HepG2 (cell line): Measurements from ENCODE around the gene NEK8. TPM values are rescaled to one million over a fixed set of nuclear protein-coding genes. Genes with fewer than 3 reads are reported as not detected.
A peak's percentile ranks its signal among the peaks of the same experiment; 100 is the strongest.

ENCODE experiments used
- CAMTA2 ChIP-seq: sonication (generic); formaldehyde crosslinking; IDR thresholded peaks from 2 replicates; pipeline ENCODE4 v1.4.0; 2020; ENCODE audit warnings: mild to moderate bottlenecking, missing genetic modification reagents, borderline replicate concordance
- FLYWCH1 ChIP-seq: sonication (generic); formaldehyde crosslinking; IDR thresholded peaks from 2 replicates; pipeline ENCODE4 v1.8.1; 2023; ENCODE audit warnings: mild to moderate bottlenecking, missing genetic modification reagents
- GATAD2A ChIP-seq: IDR thresholded peaks from 2 replicates; pipeline ENCODE4 v1.6.1; 2016
- HIVEP1 ChIP-seq: sonication (generic); formaldehyde crosslinking; IDR thresholded peaks from 2 replicates; pipeline ENCODE4 v1.4.0; 2020; ENCODE audit warnings: mild to moderate bottlenecking, missing genetic modification reagents
- IKZF1 ChIP-seq: fragments of 450-650 bp; IDR thresholded peaks from 2 replicates; pipeline ENCODE4 v1.7.1; 2016
- KAT7 ChIP-seq: IDR thresholded peaks from 2 replicates; pipeline ENCODE4 v1.6.1; 2018; ENCODE audit warnings: borderline replicate concordance, missing compliant biosample characterization
- KDM3A ChIP-seq: IDR thresholded peaks from 2 replicates; pipeline ENCODE4 v1.6.1; 2018; ENCODE audit warnings: low read depth, missing compliant biosample characterization
- KLF13 ChIP-seq: sonication (generic); formaldehyde crosslinking; IDR thresholded peaks from 2 replicates; pipeline ENCODE4 v1.4.0; 2020; ENCODE audit warnings: mild to moderate bottlenecking, missing genetic modification reagents
- KMT2B ChIP-seq: IDR thresholded peaks from 2 replicates; pipeline ENCODE4 v1.6.1; 2016; ENCODE audit warnings: missing genetic modification reagents, missing compliant biosample characterization
- MLLT10 ChIP-seq: sonication (generic); formaldehyde crosslinking; IDR thresholded peaks from 2 replicates; pipeline ENCODE4 v1.4.0; 2020; ENCODE audit warnings: missing genetic modification reagents
- MTA3 ChIP-seq: sonication (generic); formaldehyde crosslinking; IDR thresholded peaks from 2 replicates; pipeline ENCODE4 v1.4.0; 2020; ENCODE audit warnings: missing genetic modification reagents
- MTF1 ChIP-seq: sonication (generic); formaldehyde crosslinking; IDR thresholded peaks from 2 replicates; pipeline ENCODE4 v1.5.0; 2020; ENCODE audit warnings: missing genetic modification reagents
- RCOR2 ChIP-seq: IDR thresholded peaks from 2 replicates; pipeline ENCODE4 v1.6.1; 2016; ENCODE audit warnings: missing biosample characterization, missing genetic modification reagents
- RFX1 ChIP-seq: fragments of 450-650 bp; IDR thresholded peaks from 2 replicates; pipeline ENCODE4 v1.6.1; 2017
- SMC3 ChIP-seq: IDR thresholded peaks from 2 replicates; pipeline ENCODE4 v1.6.1; 2011; ENCODE audit warnings: low read length, improper control_type of control experiment
- XBP1 ChIP-seq: sonication (generic); formaldehyde crosslinking; IDR thresholded peaks from 2 replicates; pipeline ENCODE4 v1.5.0; 2020; ENCODE audit warnings: missing genetic modification reagents
- ZNF180 ChIP-seq: sonication (generic); formaldehyde crosslinking; IDR thresholded peaks from 2 replicates; pipeline ENCODE4 v1.4.0; 2020; ENCODE audit warnings: low read depth, missing genetic modification reagents, borderline replicate concordance
- ZNF256 ChIP-seq: sonication (generic); formaldehyde crosslinking; conservative IDR thresholded peaks from 2 replicates; pipeline ENCODE4 v1.4.0; 2020; ENCODE audit warnings: missing genetic modification reagents
- ZNF563 ChIP-seq: sonication (generic); formaldehyde crosslinking; IDR thresholded peaks from 2 replicates; pipeline ENCODE4 v1.8.0; 2022; ENCODE audit warnings: mild to moderate bottlenecking, moderate library complexity, missing genetic modification reagents
- ZNF619 ChIP-seq: sonication (generic); formaldehyde crosslinking; IDR thresholded peaks from 2 replicates; pipeline ENCODE4 v1.4.0; 2020; ENCODE audit warnings: mild to moderate bottlenecking, missing genetic modification reagents
- ZNF629 ChIP-seq: sonication (generic); formaldehyde crosslinking; conservative IDR thresholded peaks from 2 replicates; pipeline ENCODE4 v1.5.0; 2020; ENCODE audit warnings: missing genetic modification reagents
- ZNF746 ChIP-seq: sonication (generic); formaldehyde crosslinking; IDR thresholded peaks from 2 replicates; pipeline ENCODE4 v1.8.0; 2022; ENCODE audit warnings: mild to moderate bottlenecking, missing genetic modification reagents
- polyA plus RNA-seq, 8 experiments: library from polyadenylated mRNA; depleted of rRNA in 3 of 8; stranded (reverse) in 7 of 8; unstranded in 1 of 8; fragments of >200 nt; fragmentation: Illumina TruSeq in 4 of 8; extraction: Trizol in 4 of 8; gene quantifications; 2 replicates each; pipeline versions ENCODE4 v1.2.1 to v1.2.3, GENCODE V29; 2011 to 2016; ENCODE audit warnings: low read depth in 4 of 8, missing spikeins in 1 of 8, mixed read lengths in 1 of 8; ENCODE audit not compliant: insufficient read depth in 1 of 8
- total RNA-seq, 5 experiments: library from RNA; depleted of rRNA; stranded (reverse); fragments of >200 nt; fragmentation: Illumina TruSeq; extraction: Trizol; gene quantifications; 2 replicates each; pipeline ENCODE4 v1.2.3, GENCODE V29; 2016; ENCODE audit warnings: low read depth in 1 of 5
- TF ChIP-seq, protein P1 (sequence below): sonication (generic); formaldehyde crosslinking; IDR thresholded peaks from 2 replicates; pipeline ENCODE4 v1.4.0; 2020; ENCODE audit warnings: missing genetic modification reagents
- TF ChIP-seq, protein P2 (sequence below): sonication (generic); formaldehyde crosslinking; IDR thresholded peaks from 2 replicates; pipeline ENCODE4 v1.5.1; 2020; ENCODE audit warnings: mild to moderate bottlenecking, moderate library complexity, missing genetic modification reagents
- TF ChIP-seq, protein P3 (sequence below): sonication (generic); formaldehyde crosslinking; IDR thresholded peaks from 2 replicates; pipeline ENCODE4 v1.5.0; 2020; ENCODE audit warnings: missing genetic modification reagents, mild to moderate bottlenecking, borderline replicate concordance
- TF ChIP-seq, protein P4 (sequence below): sonication (generic); formaldehyde crosslinking; IDR thresholded peaks from 2 replicates; pipeline ENCODE4 v1.8.0; 2022; ENCODE audit warnings: missing genetic modification reagents, low read depth, mild to moderate bottlenecking, borderline replicate concordance
- TF ChIP-seq, protein P5 (sequence below): sonication (generic); formaldehyde crosslinking; IDR thresholded peaks from 2 replicates; pipeline ENCODE4 v1.4.0; 2020; ENCODE audit warnings: mild to moderate bottlenecking, missing genetic modification reagents
- TF ChIP-seq, protein P6 (sequence below): sonication (generic); formaldehyde crosslinking; IDR thresholded peaks from 2 replicates; pipeline ENCODE4 v1.4.0; 2020; ENCODE audit warnings: missing genetic modification reagents, low read depth, mild to moderate bottlenecking, borderline replicate concordance

NEK8 gene
- total and polyA plus RNA-seq, 2 of the 13 experiments (the other 11 are each of a cell fraction or from before 2014, with no cell fraction given): 5.8 to 13.5 TPM

DNA sequence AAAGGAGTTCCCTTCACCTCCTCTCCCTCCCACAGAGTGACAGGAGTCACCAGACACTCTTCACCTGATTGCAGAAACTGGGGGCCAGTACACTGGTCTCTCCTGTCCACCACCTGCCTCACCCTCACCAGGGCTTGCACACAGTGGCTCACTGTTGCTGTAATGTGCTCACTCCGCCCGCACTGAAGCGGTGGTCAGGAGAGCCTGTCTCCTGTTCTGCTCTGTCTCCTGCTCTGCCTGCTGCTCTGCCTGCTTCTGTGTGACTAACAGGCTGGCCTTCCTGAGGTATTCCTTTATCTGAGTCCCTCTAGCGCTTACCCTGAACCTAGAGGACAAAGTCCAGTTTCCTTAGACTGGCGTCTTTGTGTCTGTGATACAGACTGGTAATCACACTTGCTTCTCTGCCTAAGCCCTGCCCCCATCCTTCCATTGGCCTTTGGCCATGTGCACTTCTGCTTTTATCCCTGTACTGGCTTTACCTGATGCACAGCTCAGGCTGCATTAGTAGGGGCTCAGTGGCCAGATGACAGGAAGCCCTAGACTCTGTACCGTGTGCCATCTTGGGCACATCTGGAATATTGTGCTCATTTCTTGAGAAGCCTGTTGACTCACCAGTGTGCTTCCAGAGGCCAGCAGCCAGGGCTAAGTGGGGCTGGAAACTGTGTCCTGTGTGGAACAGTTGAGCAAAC is 30.2 kb upstream of the NEK8 start (continued):
- TF ChIP-seq FLYWCH1 (CRISPR knock-in tag): no peak
- TF ChIP-seq, protein P1, sequence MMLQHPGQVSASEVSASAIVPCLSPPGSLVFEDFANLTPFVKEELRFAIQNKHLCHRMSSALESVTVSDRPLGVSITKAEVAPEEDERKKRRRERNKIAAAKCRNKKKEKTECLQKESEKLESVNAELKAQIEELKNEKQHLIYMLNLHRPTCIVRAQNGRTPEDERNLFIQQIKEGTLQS (CRISPR knock-in tag): peak; percentile 12; the same call in 1 of the 2 replicates
- TF ChIP-seq ZNF563 (CRISPR knock-in tag): no peak
- TF ChIP-seq HIVEP1 (CRISPR knock-in tag): peak; percentile 37; the same call in 1 of the 2 replicates
- TF ChIP-seq KMT2B: peak; percentile 53
- no peak for TF ChIP-seq MLLT10
- peak; percentile 63; the same call in 1 of the 2 replicates for TF ChIP-seq ZNF629
- TF ChIP-seq KAT7 (CRISPR knock-in tag): 0 out of 2 replicates have a peak, but pooled peaks have one; percentile 28
- peak; percentile 17; the same call in 1 of the 2 replicates for TF ChIP-seq SMC3
- TF ChIP-seq, protein P2, sequence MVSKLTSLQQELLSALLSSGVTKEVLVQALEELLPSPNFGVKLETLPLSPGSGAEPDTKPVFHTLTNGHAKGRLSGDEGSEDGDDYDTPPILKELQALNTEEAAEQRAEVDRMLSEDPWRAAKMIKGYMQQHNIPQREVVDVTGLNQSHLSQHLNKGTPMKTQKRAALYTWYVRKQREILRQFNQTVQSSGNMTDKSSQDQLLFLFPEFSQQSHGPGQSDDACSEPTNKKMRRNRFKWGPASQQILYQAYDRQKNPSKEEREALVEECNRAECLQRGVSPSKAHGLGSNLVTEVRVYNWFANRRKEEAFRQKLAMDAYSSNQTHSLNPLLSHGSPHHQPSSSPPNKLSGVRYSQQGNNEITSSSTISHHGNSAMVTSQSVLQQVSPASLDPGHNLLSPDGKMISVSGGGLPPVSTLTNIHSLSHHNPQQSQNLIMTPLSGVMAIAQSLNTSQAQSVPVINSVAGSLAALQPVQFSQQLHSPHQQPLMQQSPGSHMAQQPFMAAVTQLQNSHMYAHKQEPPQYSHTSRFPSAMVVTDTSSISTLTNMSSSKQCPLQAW (CRISPR knock-in tag): peak; percentile 90
- TF ChIP-seq, protein P3, sequence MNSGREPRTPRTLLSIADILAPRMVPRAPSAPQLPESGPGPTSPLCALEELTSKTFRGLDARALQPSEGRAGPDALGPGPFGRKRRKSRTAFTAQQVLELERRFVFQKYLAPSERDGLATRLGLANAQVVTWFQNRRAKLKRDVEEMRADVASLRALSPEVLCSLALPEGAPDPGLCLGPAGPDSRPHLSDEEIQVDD (CRISPR knock-in tag): no peak
- no peak for TF ChIP-seq XBP1 (CRISPR knock-in tag)
- peak; percentile 96 for TF ChIP-seq GATAD2A
- no peak for TF ChIP-seq KLF13 (CRISPR knock-in tag)
- TF ChIP-seq MTA3 (CRISPR knock-in tag): no peak
- TF ChIP-seq ZNF180 (CRISPR knock-in tag): no peak
- no peak for TF ChIP-seq CAMTA2 (CRISPR knock-in tag)
- TF ChIP-seq, protein P4, sequence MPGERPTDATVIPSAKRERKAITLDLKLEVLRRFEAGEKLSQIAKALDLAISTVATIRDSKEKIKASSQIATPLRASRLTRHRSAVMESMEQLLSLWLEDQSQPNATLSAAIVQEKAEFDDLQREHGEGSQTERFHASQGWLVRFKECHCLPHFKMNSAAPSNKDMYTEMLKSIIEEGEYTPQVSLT (CRISPR knock-in tag): no peak
- TF ChIP-seq, protein P5, sequence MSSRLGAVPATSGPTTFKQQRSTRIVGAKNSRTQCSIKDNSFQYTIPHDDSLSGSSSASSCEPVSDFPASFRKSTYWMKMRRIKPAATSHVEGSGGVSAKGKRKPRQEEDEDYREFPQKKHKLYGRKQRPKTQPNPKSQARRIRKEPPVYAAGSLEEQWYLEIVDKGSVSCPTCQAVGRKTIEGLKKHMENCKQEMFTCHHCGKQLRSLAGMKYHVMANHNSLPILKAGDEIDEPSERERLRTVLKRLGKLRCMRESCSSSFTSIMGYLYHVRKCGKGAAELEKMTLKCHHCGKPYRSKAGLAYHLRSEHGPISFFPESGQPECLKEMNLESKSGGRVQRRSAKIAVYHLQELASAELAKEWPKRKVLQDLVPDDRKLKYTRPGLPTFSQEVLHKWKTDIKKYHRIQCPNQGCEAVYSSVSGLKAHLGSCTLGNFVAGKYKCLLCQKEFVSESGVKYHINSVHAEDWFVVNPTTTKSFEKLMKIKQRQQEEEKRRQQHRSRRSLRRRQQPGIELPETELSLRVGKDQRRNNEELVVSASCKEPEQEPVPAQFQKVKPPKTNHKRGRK: no peak
- TF ChIP-seq ZNF256 (CRISPR knock-in tag): no peak
- no peak for TF ChIP-seq MTF1 (CRISPR knock-in tag)
- no peak for TF ChIP-seq ZNF619
- peak; percentile 52; the same call in 1 of the 2 replicates for TF ChIP-seq ZNF746 (CRISPR knock-in tag)
- no peak for TF ChIP-seq RFX1
- TF ChIP-seq RCOR2 (CRISPR knock-in tag): peak; percentile 84
- no peak for TF ChIP-seq KDM3A (CRISPR knock-in tag)
- TF ChIP-seq, protein P6, sequence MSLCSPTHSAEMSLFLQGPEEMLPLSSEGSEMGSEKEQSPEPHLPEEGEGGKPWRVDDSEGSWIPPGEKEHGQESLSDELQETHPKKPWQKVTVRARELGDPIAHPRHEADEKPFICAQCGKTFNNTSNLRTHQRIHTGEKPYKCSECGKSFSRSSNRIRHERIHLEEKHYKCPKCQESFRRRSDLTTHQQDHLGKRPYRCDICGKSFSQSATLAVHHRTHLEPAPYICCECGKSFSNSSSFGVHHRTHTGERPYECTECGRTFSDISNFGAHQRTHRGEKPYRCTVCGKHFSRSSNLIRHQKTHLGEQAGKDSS (CRISPR knock-in tag): peak; percentile 53; the same call in 1 of the 2 replicates
- TF ChIP-seq IKZF1: no peak
